A673 (cell line): Measurements from ENCODE around the gene HIPK3. TPM values are rescaled to one million over a fixed set of nuclear protein-coding genes. Genes with fewer than 3 reads are reported as not detected.
A peak's percentile ranks its signal among the peaks of the same experiment; 100 is the strongest.
"Not testable (repeated sequence)": the region's sequence is repeated elsewhere in the genome, so short reads cannot be mapped to it uniquely, and the experiment has no call there.

ENCODE experiments used
- BruUV-seq: library from RNA; stranded (reverse); fragments of 400-500 nt; replicated peaks from 2 replicates; lab custom pipeline; 2021; lab: Mats Ljungman, UMichigan
- CTCF ChIA-PET: fragments of 300-600 bp; sonication (Branson Sonifier 250); formaldehyde crosslinking; loops from one replicate; lab custom pipeline; 2022; ENCODE audit warnings: antibody characterized with exemption; lab: Charles Lee
- POLR2A ChIA-PET: fragments of 300-600 bp; sonication (Branson Sonifier 250); formaldehyde crosslinking; loops from one replicate; lab custom pipeline; 2022; ENCODE audit warnings: antibody characterized with exemption; ENCODE audit not compliant: low non-redundant PET; lab: Charles Lee
- DNase-seq: peaks from one replicate; pipeline ENCODE4 v3.0.0-alpha.2; 2015; ENCODE audit warnings: low spot score
- H3K27ac ChIP-seq: fragments of 200-600 bp; sonication (generic); 2 replicates; pipeline ENCODE4 v1.5.1; 2016; ENCODE audit warnings: mixed run types, low read depth, mild to moderate bottlenecking, mixed read lengths, antibody characterized with exemption, low read length; ENCODE audit not compliant: poor library complexity, severe bottlenecking
- H3K27me3 ChIP-seq: fragments of 200-600 bp; sonication (generic); replicated peaks from 2 replicates; pipeline ENCODE4 v1.6.1; 2017; ENCODE audit warnings: mixed run types, low read depth, mild to moderate bottlenecking, mixed read lengths, antibody characterized with exemption, low read length; ENCODE audit not compliant: insufficient read depth, poor library complexity
- H3K36me3 ChIP-seq: fragments of 200-600 bp; sonication (generic); 2 replicates; pipeline ENCODE4 v1.6.1; 2016; ENCODE audit warnings: mixed run types, mild to moderate bottlenecking, mixed read lengths, antibody characterized with exemption, low read length; ENCODE audit not compliant: insufficient read depth, poor library complexity, severe bottlenecking
- H3K4me1 ChIP-seq: fragments of 200-600 bp; sonication (generic); 2 replicates; pipeline ENCODE4 v1.6.1; 2017; ENCODE audit warnings: mixed run types, mild to moderate bottlenecking, mixed read lengths, antibody characterized with exemption, low read length; ENCODE audit not compliant: insufficient read depth, poor library complexity, severe bottlenecking
- H3K4me3 ChIP-seq: fragments of 200-600 bp; sonication (generic); 2 replicates; pipeline ENCODE4 v1.5.1; 2016; ENCODE audit warnings: low read depth, mixed run types, mild to moderate bottlenecking, mixed read lengths, low read length; ENCODE audit not compliant: poor library complexity, severe bottlenecking
- H3K9me3 ChIP-seq: fragments of 200-600 bp; sonication (generic); 2 replicates; pipeline ENCODE4 v1.6.1; 2016; ENCODE audit warnings: mixed run types, low read depth, mild to moderate bottlenecking, mixed read lengths, antibody characterized with exemption, low read length; ENCODE audit not compliant: poor library complexity, severe bottlenecking
- EZH2 ChIP-seq: fragments of 200-600 bp; sonication (generic); IDR thresholded peaks from 2 replicates; pipeline ENCODE4 v1.6.1; 2017; ENCODE audit warnings: borderline replicate concordance, low read depth, mild to moderate bottlenecking, mixed read lengths, antibody characterized with exemption, low read length; ENCODE audit not compliant: poor library complexity, severe bottlenecking
- intact Hi-C: fragments of 100-400 bp; cut with micrococcal nuclease; formaldehyde crosslinking; loops from one replicate; pipeline ENCODE4 v1.10.0; 2022; ENCODE audit not compliant: unreplicated experiment
- total RNA-seq: library from RNA; stranded (reverse); gene quantifications from 2 replicates; pipeline ENCODE4 v1.2.3, GENCODE V29; 2021
- TF ChIP-seq, protein P1 (sequence below): fragments of 300-800, 200-600 bp; sonication (generic); conservative IDR thresholded peaks from 2 replicates; pipeline ENCODE4 v1.5.1; 2017; ENCODE audit warnings: low read depth, mild to moderate bottlenecking, antibody characterized with exemption, low read length, moderate library complexity, mixed read lengths

HIPK3 gene
- total RNA-seq, 1 experiment from 2014 or later, result 86.7 TPM

DNA sequence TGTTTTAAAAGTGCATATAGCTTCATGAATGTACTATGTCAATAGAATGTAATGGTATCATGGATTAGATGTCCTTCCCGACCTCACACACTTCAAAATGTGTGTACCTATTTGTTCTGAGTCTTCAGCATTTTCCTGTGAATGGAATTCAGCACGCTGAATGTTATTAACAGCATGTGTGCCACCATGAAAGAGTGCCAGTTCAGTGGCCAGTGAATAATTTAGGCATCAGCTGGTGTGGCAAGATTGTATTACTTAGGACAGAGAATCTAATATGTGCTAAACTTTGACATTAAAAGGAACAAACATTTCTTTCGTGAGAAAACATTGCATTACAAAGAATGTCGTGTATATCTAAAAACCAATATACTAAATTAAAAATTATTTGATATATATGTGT is 46.4 kb downstream of the HIPK3 start:
- no peaks in the 10 kb centered on the region for H3K36me3 ChIP-seq
- peaks cover 7% of the 10 kb centered on the region for H3K4me1 ChIP-seq
- TF ChIP-seq EZH2, result no peak
- TF ChIP-seq, protein P1, sequence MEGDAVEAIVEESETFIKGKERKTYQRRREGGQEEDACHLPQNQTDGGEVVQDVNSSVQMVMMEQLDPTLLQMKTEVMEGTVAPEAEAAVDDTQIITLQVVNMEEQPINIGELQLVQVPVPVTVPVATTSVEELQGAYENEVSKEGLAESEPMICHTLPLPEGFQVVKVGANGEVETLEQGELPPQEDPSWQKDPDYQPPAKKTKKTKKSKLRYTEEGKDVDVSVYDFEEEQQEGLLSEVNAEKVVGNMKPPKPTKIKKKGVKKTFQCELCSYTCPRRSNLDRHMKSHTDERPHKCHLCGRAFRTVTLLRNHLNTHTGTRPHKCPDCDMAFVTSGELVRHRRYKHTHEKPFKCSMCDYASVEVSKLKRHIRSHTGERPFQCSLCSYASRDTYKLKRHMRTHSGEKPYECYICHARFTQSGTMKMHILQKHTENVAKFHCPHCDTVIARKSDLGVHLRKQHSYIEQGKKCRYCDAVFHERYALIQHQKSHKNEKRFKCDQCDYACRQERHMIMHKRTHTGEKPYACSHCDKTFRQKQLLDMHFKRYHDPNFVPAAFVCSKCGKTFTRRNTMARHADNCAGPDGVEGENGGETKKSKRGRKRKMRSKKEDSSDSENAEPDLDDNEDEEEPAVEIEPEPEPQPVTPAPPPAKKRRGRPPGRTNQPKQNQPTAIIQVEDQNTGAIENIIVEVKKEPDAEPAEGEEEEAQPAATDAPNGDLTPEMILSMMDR, result no peak
- no peak for DNase-seq
- BruUV-seq, result no TSS peak
- no peak overlapping the region for H3K4me3 ChIP-seq
- ChIA-PET CTCF (no interaction called here), POLR2A (interaction anchor here (0.7 kb wide), 1 partner anchor 1003 kb away, joined by 3 read pairs; no protein-coding TSS in a partner anchor)
- no peak overlapping the region for H3K27ac ChIP-seq
- intact Hi-C loops, result no loop called here
- H3K9me3 ChIP-seq, result peaks cover under 1% of the 10 kb centered on the region
- no peaks in the 10 kb centered on the region for H3K27me3 ChIP-seq

DNA sequence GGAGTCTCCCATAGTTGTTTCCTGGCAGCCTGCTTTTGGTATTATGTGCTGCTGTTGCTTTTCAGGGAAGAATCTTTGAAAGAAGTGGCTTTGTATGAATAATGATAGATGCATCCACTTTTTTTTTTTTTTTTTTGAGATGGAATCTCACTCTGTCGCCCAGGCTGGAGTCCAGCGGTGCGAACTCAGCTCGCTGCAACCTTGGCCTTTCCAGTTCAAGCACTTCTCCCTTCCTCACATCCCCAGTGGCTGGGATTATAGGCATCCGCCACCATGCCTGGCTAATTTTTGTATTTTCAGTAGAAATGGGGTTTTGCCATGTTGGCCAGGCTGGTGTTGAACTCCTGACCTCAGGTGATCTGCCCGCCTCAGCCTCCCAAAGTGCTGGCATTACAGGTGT is 49.6 kb downstream of the HIPK3 start:
- H3K4me1 ChIP-seq, H3K4me3 ChIP-seq, H3K9me3 ChIP-seq, H3K27ac ChIP-seq, DNase-seq, H3K27me3 ChIP-seq, CTCF ChIA-PET, intact Hi-C loops, BruUV-seq, H3K36me3 ChIP-seq: not testable (repeated sequence)
- POLR2A ChIA-PET, result interaction anchor here (0.7 kb wide), 1 partner anchor 116 kb away, joined by 5 read pairs; no protein-coding TSS in a partner anchor

DNA sequence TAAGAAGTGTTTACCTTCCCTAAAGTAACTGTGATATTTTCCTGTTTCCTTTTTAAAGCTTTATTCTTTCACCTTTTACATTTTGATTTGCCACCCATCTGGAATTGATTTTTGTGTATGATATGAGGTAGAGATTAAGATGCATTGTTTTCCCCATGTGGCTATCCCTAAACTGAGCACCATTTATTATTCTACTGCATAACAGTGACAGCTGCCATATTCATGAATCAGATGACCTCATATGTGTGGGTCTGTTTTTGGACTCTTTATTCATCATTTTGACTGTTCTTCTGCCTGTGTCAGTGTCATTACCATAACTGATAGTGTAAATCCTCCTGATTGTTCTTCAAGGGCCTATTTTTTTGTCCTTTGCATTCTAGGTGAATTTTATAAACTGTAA is 50.8 kb downstream of the HIPK3 start:
- Histone ChIP-seq H3K27me3 (no peaks in the 10 kb centered on the region), H3K4me3 (no peak overlapping the region), H3K36me3 (no peaks in the 10 kb centered on the region), H3K27ac (no peak overlapping the region), H3K4me1 (peaks cover 7% of the 10 kb centered on the region), H3K9me3 (no peaks in the 10 kb centered on the region)
- intact Hi-C loops, result no loop called here
- TF ChIP-seq, protein P1, result no peak
- TF ChIP-seq EZH2, result no peak
- CTCF ChIA-PET, result interaction anchor here (0.6 kb wide), 1 partner anchor 315 kb away, joined by 4 read pairs; no protein-coding TSS in a partner anchor
- no TSS peak for BruUV-seq
- DNase-seq, result peak; percentile 42
- POLR2A ChIA-PET, result no interaction called here

DNA sequence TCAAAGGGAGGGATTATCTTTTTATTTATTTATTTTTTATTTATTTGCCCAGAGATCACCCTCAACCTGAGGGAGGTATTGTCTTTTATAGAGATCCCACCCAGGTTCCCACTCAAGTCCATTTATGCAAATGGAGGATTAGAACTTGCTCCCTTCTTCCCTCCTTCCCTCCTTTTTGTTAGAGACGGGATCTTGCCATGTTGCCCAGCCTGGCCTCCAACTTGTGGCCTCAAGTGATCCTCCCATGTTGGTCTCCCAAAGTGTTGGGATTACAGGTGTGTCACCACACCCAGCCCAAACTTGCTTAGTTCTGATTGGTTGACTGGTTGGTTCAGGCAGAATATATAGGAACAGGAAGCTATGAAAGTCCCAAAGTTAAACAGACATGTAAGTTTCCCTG is 51.9 kb downstream of the HIPK3 start:
- H3K4me1 ChIP-seq, result peaks cover 7% of the 10 kb centered on the region
- H3K9me3 ChIP-seq, result no peaks in the 10 kb centered on the region
- ChIA-PET POLR2A (no interaction called here), CTCF (no interaction called here)
- no peak for DNase-seq
- H3K27ac ChIP-seq, result no peak overlapping the region
- no peaks in the 10 kb centered on the region for H3K36me3 ChIP-seq
- BruUV-seq, result no TSS peak
- H3K27me3 ChIP-seq, result no peaks in the 10 kb centered on the region
- intact Hi-C loops, result no loop called here
- TF ChIP-seq, protein P1, result no peak
- TF ChIP-seq EZH2, result no peak
- H3K4me3 ChIP-seq, result no peak overlapping the region
